ENCODE results near the gene TMEM60.
"Not testable (repeated sequence)": the region's sequence is repeated elsewhere in the genome, so short reads cannot be mapped to it uniquely, and the experiment has no call there.

The TMEM60 gene

GRCh38 chr7:77798394-77799077 is at the start of gene TMEM60, which contains the start of gene PHTF2:
Gene TMEM60, minus strand, starts transcription at chr7:77798434. Its CDS starts 4,061 bp downstream, at chr7:77794373.
Gene PHTF2, plus strand, starts transcription at chr7:77798773.
- peak; percentile 99 for DNase-seq (ENCODE audit: low read depth in 2 of 2)

DNA sequence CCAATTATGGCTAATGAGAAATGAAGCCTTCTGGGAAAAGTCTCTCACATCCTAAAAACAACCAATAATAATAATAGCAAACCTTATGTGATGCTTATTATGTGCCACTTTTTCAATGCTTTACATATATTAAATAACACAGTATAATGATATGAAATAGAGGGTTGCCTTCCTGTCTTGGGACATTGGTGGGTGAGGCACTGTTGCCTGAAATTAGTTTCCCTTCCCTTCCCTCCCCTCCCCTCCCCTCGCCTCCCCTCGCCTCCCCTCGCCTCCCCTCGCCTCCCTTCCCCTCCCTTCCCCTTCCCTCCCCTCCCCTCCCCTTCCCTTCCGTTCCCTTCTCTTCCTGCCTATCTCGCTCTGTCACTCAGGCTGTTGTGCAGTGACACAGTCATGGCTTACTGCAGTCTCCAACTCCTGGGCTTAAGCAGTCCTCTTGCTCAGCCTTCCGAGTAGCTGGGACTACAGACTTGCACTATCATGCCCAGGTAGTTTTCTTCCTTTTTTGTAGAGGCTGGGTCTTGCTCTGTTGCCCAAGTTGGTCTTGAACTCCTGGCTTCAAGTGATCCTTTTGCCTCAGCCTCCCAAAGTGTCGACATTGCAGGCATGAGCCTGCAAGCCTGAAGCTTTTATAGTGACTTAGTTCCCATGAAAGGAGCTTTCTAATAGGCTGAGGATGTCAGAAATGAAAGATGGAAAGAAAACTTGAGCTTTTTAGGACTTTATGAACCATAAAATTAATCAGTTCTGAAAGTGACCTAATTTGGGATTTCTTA is 48.3 kb upstream of the TMEM60 start:
- DNase-seq (ENCODE audit: low read depth in 2 of 2) = no peak

GRCh38 chr7:77843194-77843593 is 45.0 kb upstream of the TMEM60 start:
- no peak for DNase-seq (ENCODE audit: low read depth in 2 of 2)

DNA sequence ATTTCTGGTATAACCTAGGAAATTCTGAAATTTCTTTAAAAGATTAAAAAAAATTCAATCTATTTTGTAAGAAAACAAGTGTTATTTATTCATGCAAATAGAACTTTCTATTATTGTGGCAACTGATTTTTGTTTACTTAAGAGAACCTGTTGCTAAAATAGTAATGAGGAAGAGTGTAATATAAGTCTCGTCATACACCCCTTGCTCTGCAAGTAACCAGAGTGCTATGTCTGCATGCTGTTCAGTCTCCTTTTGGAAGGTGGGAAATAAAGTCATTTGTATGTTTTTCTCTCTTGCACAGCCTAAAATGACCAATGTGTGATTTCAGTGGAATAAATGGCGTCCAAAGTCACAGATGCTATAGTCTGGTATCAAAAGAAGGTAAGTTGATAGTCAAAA is 41.7 kb upstream of the TMEM60 start:
- no peak for DNase-seq (ENCODE audit: low read depth in 2 of 2)

DNA sequence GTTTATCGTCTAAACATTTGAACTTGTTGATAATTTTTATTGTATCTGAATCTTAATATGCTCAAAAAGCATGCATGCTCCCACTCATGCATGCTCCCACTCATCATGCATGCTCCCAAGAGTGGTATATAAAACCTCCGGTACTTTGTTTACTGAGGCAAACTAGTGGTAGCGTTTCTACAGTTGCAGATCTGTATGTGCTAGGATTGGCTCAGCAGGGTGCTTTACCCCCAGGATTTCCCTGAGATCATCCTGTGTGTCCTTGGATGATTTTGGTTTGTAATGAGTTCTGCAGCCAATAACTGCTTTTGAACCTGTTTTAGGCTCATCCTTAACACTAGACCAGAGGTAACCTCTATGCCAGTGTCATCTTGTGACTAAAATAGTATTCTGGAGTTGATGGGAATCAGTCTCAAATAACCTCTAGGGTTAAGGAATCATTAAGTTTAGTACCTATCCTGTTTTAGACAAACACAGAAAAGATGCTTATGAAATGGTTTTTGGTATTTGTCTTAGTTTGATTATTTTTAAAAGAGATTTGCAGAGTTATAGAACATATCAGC is 40.8 kb upstream of the TMEM60 start:
- DNase-seq (ENCODE audit: low read depth in 2 of 2) = no peak

GRCh38 chr7:77837966-77838365 is 39.7 kb upstream of the TMEM60 start:
- DNase-seq (ENCODE audit: low read depth in 2 of 2) = no peak

- no peak for DNase-seq (ENCODE audit: low read depth in 2 of 2)
Measured at GRCh38 chr7:77837275-77837674, 39.0 kb upstream of the TMEM60 start.

DNA sequence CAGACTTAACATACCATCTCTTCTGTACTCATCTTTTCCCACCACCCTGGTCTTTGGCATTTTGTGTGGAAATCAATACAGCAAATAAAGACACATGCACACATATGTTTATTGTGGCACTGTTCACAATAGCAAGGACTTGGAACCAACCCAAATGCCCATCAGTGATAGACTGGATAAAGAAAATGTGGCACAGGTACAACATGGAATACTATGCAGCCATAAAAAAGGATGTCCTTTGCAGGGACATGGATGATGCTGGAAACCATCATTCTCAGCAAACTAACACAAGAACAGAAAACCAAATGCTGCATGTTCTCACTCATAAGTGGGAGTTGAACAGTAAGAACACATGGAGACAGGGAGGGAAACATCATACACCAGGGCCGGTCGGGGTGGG is 38.2 kb upstream of the TMEM60 start:
- not testable (repeated sequence) for DNase-seq (ENCODE audit: low read depth in 2 of 2)

GRCh38 chr7:77833136-77833535 is 34.9 kb upstream of the TMEM60 start:
- no peak for DNase-seq (ENCODE audit: low read depth in 2 of 2)

- DNase-seq (ENCODE audit: low read depth in 2 of 2) = no peak
Measured at GRCh38 chr7:77831953-77832352, 33.7 kb upstream of the TMEM60 start.

DNA sequence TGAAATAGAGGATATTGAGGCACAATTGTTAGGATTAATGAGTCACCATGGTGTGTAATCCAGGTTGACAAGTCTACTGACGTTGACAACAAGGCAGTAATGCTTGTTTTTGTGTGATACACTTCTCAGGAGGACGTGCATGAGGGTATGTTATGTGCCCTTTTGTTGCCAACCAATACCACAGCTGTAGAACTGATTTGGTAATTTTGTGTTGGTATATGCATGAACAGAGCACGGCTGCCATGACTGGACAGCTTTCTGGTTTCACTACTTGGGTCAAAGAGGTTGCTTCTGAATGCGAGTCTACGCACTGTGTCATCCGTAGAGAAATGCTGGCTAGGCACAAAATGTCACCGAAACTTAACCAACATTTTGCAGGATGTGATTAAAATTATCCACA is 33.2 kb upstream of the TMEM60 start:
- DNase-seq (ENCODE audit: low read depth in 2 of 2) = no peak

GRCh38 chr7:77830649-77831355 is 32.6 kb upstream of the TMEM60 start:
- DNase-seq (ENCODE audit: low read depth in 2 of 2) = no peak

GRCh38 chr7:77827999-77828398 is 29.8 kb upstream of the TMEM60 start:
- no peak for DNase-seq (ENCODE audit: low read depth in 2 of 2)

DNA sequence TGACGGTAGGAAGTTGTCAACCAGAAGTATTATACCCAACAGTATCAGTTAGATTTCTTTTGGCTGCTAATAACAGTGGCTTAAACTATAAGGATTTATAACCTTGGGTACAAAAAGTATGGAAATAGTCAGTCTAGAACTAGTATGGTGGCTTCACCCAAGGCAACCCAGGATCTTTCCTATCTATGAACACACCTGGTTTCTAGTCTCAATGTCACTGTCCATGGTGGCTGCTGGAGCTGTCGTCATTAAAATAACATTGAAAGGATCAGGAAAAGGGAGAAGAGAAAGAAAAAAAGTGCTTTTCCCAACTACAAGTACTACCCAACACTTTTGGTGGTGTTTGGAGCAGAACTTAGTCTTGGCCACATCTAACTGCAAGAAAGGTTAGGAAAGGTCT is 28.1 kb upstream of the TMEM60 start:
- no peak for DNase-seq (ENCODE audit: low read depth in 2 of 2)

- DNase-seq (ENCODE audit: low read depth in 2 of 2) = no peak
Measured at GRCh38 chr7:77825131-77825530, 26.9 kb upstream of the TMEM60 start.

DNA sequence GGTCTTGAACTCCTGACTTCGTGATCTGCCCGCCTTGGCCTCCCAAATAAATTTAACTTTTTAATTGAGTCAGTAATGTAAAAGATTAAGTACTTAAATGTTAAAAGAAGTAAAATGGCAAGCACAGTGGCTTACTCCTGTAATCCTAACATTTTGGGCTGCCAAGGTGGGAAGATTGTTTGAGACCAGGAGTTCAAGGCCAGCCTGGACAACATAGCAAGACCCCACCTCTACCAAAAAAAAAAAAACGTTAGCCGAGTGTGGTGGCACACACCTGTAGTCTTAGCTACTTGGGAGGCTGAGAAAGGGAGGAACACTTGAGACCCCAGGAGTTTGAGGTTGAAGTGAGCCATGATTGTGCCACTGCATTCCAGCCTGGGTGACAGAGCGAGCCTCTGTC is 26.4 kb upstream of the TMEM60 start:
- no peak for DNase-seq (ENCODE audit: low read depth in 2 of 2)

GRCh38 chr7:77823787-77824186 is 25.6 kb upstream of the TMEM60 start:
- DNase-seq (ENCODE audit: low read depth in 2 of 2) = no peak

DNA sequence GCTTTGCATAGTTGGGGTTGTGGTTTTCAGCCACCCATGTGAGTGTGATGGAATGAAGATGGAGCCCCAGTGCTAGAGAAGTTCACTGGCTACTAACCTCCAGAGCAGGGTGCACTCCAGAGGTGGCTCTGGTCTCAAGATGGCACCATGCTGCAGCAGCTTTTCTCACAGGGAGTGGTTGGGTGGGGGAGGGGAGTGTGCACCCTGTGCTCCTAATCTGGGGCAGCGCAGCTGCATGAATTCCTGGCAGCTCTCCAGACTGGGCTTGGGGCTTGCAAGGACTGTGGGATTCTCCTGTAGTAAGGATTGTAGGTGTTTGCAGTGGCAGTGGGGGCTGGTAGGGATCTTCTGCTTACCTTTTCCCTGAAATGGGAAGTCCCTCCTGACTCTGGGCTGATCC is 24.0 kb upstream of the TMEM60 start:
- DNase-seq (ENCODE audit: low read depth in 2 of 2) = no peak

GRCh38 chr7:77820967-77821366 is 22.7 kb upstream of the TMEM60 start:
- no peak for DNase-seq (ENCODE audit: low read depth in 2 of 2)

DNA sequence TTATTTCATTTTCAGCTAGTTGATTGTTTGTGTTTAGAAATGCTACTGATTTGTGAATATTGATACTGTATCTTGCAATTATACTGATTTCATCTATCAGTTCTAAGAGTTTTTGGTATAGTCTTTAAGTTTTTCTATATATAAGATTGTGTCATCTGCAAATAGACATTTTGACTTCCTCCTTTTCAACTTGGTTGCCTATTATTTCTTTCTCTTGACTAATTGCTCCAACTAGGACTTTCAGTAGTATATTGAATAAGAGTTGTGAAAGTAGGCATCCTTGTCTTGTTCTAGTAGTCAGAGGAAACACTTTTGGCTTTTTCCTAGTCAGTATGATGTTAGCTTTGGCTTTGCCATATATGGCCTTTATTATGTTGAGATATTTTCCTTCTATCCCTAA is 20.8 kb upstream of the TMEM60 start:
- no peak for DNase-seq (ENCODE audit: low read depth in 2 of 2)

- DNase-seq (ENCODE audit: low read depth in 2 of 2) = no peak
Measured at GRCh38 chr7:77813180-77813579, 14.9 kb upstream of the TMEM60 start.

DNA sequence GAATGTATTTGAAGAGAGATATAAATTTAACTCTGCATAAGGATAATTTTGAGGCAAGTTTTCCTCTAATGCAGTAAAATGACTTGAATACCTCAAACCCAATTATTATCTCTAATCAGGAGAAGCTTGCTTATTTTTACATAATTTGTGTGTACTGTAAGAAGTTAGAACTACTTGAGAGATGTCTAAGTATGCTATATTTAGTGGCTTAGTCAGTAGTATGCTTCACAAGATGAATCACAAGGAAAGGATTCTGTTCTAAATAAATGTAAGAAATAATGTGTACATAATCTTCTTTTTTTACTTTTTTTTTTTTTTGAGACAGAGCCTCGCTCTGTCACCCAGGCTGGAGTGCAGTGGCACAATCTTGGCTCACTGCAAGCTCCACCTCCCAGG is 14.1 kb upstream of the TMEM60 start:
- DNase-seq (ENCODE audit: low read depth in 2 of 2) = peak; percentile 40 to 43
